HG02678 (cell line): ENCODE measurements around the gene FUZ.
"Not testable (repeated sequence)": the region's sequence is repeated elsewhere in the genome, so short reads cannot be mapped to it uniquely, and the experiment has no call there.

Source experiments
- ATAC-seq: cut with Tn5 transposase; IDR thresholded peaks from one replicate; pipeline ENCODE4 v1.9.1; 2021; ENCODE audit warnings: mild to moderate bottlenecking, moderate library complexity; ENCODE audit not compliant: unreplicated experiment

FUZ gene

DNA sequence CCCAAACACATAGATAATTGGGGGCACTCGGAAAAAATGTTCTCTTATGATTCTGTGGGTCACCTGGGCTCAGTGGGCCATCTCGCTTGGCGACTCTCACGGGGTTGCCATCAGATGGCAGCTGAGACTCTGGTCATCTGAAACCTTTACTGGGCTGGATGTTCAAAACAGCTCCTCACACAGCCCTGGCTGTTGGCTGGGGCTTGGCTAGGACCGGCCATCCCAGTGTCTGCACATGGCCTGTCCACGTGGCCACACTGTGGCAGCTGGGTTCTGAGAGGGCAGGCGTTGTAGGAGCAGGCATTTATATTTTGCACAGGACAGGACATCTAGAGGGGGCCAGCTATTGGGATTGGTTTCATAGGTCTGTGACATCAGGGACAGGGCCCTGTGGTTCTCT, 20.5 kb upstream of the FUZ start:
- no peak for ATAC-seq

DNA sequence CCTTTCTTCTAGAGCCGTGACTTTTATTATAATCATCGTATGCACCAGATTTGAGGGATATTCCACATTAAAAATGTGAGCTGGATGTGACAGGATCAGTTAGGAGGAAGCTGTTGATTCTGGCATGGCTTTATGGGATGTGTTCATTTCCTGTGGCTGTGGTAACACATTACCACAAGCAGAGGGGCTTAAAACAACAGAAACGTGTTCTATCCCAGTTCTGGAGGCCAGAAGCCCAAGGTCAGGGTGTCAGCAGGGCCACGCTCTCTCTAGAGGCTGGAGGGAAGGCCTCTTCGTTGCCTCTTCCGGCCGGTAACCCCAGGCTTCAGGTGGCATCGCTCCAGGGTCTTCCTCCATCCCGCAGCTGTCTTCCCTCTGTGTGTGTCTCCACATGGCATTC, 19.5 kb upstream of the FUZ start:
- no peak for ATAC-seq

DNA sequence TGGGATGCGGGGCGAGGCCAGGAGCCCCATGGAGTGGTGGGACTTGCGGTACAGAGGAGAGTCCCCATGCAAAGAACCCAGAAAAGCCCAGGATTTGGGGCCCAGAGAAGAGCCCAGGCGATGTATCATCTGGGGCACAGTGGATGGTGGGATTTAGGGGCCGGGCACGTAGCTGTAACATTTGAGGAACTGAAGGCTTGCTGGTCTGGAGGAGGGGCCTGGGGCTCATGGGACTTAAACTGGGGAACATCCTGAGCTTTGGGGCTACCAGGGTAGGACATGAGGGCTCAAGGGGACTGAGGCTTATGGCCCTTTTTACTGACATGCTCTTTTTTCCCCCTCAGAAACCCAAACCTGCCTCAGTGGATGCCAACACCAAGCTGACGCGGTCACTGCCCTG, 18.5 kb upstream of the FUZ start:
- no peak for ATAC-seq

DNA sequence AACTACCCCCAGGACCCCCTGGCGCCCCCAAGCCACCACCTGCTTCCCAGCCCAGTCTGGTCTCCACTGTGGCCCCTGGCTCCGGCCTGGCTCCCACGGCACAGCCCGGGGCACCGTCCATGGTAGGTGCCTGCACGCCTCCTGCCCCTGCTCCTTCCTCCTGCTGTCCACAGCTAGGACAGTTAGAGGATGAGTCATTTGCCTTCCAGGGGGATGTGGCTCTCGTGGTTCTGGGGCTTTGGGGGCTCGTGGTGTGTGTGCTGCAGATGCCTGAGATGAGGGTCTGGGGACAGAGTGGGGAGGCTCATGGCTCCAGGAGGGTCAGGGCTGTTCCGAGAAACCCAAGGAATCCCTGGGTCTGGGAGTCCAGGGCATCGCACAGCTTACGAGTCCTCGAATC, 17.7 kb upstream of the FUZ start:
- no peak for ATAC-seq

DNA sequence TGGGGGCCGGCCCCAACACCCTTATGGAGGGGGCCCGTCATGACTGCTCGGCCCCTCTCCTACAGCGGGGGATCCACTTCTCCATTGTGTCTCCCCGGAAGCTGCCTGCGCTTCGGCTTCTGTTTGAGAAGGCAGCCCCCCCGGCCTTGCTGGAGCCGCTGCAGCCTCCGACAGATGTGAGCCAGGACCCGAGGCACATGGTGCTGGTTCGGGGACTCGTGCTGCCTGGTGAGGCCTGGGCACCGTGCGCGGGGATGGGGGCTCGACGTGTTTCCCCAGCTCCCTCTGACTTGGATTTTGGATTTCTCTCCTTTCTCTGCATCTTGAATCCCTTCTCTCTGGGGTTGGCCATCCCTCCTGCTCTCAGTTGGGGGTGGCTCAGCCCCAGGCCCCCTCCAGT, 16.6 kb upstream of the FUZ start:
- no peak for ATAC-seq

DNA sequence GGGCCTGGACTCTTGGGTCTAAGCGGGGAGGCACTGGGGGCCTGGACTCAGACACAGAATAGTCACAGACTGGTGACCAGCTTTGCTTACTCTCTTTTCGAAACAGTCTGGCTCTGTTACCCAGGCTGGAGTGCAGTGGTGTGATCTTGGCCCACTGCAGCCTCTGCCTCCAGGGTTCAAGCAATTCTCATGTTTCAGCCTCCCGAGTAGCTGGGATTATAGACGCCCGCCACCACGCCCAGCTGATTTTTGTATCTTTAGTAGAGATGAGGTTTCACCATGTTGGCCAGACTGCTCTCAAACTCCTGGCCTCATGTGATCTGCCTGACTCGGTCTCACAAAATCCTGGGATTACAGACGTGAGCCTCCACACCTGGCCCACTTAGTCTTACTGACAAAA, 16.1 kb upstream of the FUZ start:
- no peak for ATAC-seq

DNA sequence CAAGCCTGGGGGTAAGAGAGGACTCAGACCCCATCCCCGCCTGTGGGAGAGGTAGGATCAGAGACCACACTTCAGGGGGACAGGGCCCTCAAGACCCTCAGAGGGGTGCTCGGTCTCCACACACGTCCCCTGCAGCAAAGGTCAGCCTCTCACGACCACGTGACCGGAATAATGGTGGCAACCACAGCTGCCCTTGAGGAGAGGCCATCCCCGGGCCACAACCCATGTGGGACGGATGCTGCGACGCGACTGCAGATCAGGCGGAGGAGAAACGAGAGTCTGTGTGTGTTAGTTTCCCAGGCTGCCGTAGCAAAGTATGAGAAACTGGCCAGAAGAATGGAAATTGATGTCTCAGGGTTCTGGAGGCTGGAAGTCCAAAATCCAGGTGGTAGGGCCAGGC, 13.9 kb upstream of the FUZ start:
- no peak for ATAC-seq

DNA sequence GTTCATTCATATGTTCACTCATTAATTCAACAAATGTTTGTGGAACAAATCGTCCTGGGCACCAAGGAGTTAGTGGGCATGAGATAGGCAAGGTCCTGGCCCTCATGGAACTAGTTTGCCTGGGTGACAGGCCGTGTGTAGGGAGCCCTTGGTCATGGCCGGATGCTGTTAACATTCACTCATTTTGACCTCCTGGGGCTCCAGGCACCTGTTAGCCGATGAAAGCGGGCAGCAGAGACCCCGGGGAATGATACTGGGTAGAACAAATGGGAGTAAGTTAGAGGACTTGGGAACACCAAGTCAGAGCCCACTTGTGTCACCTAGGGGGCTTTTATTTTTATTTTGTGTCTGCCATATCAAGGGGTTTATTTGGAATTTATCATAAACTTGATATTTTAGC, 11.6 kb upstream of the FUZ start:
- ATAC-seq, result no peak

DNA sequence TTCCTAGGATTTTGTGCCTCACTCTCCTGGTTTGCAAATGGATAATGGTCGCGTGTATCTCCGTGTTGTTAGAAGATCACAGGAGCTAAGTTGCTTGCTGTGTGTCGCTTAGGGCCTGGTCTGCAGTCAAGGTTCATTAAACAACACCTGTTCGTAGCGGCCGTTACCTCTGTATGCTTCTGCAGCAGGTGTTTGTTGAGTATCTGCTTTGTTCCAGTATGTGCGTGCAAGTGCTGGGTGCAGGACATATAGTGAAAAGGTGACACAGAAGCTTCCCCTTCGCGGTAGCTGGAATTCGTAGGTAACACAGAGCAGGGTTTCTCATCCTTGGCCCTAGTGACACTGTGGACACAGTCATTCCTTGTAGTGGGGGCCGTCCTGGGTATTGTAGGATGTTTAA, 10.4 kb upstream of the FUZ start:
- no peak for ATAC-seq

DNA sequence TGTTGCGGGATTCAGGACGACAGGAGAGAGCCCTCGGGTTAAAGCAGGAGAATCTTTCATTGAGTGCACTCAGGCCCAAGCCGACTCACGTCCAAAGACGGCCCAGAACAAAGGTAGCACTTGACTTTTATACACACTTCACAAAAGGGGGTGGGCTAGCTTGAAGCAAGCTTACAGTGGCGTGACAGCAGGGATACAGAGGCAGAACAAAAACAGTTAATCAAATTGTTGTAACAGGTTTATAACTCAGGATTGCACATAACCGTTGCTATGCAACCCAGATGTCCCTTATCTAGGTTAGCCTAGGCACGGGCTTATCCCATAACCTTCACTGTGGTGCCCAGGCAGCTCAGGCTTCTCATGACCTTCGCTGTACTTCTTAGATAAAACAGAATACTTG, 7.0 kb upstream of the FUZ start:
- no peak for ATAC-seq

DNA sequence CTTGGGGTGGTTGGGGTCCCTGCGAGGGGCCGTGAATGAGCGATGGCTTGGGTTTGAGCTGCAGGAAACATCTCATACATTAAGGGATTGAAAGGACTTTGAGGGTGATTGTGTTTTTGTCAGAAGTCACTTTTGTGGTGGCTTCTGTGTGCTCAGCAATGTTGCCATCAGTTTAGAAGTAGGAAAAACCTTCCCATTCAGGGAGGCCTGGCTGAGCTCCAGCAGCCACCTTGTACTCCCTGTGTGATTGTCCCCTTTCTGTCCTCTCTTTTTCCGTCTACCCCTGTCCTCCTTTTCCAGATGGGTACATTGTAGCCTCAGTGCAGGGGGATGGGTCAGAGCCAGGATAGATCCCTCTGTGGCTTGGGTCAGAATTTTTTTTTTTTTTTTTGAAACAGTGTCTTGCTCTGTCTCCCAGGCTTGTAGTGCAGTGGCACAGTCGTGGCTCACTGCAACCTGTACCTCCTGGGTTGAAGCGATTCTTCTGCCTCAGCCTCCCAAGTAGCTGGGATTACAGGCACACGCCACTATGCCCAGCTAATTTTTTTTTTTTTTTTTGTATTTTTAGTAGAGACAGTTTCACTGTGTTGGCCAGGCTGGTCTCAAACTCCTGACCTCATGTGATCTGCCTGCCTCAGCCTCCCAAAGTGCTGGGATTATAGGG, 6.5 kb upstream of the FUZ start:
- not testable (repeated sequence) for ATAC-seq

DNA sequence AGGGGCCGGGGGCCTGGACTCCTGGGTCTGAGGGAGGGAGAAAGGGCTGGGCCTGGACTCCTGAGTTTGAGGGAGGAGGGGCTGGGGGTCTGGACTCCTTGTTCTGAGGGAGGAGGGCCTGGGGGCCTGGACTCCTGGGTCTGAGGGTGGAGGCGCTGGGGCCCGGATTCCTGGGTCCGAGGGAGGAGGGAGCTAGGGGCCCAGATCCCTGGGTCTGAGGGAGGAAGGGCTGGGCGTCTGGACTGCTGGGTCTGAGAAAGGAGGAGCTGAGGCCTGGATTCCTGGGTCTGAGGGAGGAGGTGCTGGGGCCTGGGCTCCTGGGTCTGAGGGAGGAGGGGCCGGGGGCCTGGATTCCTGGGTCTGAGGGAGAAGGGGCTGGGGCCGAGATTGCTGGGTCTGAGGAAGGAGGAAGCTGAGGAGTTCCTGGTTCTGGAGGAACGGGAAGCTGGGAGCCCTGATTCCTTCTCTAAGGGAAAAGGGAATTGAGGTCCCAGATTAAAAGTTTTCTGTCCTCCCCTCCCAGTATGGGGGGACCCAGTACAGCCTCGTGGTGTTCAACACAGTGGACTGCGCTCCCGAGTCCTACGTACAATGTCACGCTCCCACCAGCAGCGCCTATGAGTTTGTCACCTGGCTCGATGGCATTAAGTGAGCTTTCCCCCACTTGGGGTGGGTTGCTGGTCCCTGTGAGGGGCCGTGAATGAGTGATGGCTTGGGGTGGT, 5.7 kb upstream of the FUZ start:
- ATAC-seq, result no peak

DNA sequence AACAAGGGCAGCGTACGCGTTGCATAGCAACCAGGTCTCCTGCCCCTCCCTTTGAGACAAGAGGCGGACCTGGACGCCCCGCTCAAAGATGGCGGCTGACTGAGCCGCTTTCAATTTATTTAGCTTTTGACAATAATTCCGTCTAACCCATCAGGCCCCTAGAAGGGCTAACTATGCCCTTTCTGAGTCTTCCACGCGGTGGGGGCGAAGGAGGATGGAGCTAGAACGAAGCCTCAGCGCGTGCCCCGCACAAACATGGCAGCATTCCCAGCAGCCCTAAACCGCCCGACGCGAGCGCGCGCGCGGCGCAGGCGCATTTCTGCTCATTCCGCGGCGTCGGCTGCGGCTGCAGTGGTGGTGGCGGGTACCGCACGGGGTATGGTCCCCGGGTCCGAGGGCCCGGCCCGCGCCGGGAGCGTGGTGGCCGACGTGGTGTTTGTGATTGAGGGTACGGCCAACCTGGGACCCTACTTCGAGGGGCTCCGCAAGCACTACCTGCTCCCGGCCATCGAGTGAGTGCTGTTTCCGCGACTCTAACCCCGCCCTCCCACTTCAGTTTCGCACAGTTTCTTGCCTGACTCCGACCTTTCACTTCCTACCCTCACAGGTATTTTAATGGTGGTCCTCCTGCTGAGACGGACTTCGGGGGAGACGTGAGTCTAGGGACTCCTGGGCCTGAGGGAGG, 5.0 kb upstream of the FUZ start, which contains the start of gene MED25:
Gene MED25, plus strand, starts transcription at position 326 of the 685 bp plus-strand sequence. Its CDS starts 53 bp downstream, at position 379.
- ATAC-seq, result peak; percentile 70

DNA sequence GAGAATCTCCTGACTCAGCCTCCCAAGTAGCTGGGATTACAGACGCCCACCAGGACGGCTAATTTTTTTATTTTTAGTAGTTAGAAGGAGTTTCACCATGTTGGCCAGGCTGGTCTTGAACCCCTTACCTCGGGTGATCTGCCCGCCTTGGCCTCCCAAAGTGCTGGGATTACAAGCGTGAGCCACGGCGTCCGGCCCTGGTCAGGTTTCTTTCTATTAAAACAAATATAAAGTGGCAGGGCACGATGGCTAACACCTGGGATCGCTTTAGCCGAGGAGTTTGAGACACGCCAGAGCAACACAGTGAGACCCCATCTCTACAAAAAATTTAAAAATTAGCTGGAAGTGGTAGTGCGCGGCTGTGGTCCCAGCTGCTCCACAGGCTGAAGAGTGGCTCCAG, 3.5 kb upstream of the FUZ start:
- ATAC-seq, result no peak

DNA sequence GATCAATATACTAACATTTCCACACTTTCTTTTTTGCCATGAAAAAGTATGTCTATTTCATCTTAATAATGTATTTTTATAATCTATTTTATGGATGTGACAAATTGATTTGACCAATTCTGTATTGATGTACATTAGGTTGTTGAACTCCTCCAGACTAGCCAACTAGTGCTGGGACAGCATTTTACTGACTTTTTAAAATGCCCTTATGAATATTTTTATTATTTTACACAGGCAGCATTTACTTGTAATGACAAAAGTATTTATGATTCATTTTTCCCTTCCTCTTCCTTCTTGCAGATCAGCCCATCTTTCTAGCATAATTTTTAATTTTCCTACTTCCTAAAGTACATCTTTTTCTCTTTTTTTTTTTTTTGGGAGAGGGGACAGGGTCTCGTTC, 918 bp upstream of the FUZ start:
- no peak for ATAC-seq

DNA sequence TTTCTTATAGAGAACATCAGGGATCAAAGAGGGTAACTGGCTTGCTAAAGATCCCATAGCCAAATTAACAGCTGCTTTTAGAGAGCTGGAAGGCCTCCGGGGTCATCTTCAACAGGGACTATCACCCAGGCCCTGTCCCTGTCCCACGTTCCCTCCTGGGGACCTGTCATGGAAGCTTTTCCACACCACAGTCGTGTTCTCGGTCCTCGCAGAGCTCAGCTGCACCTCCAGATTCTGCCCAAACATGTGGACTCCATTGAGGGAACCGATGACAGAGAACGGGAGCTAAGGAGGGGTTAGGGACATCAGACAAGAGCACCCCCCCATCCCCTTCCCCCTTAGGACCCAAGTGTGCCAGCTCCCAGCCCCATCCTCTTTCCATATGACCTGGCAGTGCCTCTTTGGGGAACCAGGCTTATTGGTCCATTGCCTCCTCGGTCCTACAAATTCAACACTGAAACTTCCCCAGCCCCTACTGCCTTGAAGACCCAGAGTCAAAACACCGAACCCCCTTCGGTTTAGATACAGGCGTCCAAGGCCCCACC, 568 bp downstream of the FUZ start:
- ATAC-seq, result no peak

DNA sequence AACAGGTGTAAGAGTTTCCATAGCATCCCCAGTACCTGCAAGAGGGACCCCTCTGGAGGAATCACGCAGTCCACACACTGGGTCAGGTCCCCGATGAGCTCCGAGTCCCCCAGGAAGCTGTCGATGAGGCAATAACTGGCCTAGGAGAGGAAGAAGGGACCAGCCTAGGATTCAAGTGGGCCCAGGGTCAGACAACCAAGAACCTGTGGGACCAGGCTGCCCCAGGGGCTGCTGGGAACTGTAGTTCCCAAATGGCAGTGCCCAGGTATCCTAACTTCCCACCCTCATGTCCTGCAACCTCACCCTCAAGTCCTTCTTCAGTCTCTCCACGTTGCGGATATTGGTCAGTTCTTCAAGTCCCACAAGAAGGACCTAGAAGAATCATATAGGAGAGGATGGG, 1.8 kb downstream of the FUZ start:
- no peak for ATAC-seq

DNA sequence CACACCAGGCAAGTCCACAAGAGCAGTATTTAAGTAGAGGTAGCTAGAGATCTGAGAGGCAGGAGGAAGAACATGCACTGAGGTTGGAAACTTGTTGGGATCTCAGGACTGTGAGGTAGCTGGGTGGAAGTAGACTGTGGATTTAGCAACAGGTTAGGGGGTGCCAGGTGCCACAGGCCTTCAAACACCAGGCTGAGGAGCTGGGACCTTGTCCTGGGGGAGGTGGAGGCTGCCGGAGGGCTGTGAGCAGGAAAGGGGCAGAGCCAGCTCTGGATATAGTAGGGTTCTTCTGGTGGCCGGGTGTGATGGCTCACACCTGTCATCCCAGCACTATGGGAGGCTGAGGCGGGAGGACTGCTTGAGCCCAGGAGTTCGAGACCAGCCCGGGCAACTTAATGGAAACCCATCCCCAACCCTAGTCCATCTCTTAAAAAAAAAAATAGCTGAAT, 3.1 kb downstream of the FUZ start:
- no peak for ATAC-seq

DNA sequence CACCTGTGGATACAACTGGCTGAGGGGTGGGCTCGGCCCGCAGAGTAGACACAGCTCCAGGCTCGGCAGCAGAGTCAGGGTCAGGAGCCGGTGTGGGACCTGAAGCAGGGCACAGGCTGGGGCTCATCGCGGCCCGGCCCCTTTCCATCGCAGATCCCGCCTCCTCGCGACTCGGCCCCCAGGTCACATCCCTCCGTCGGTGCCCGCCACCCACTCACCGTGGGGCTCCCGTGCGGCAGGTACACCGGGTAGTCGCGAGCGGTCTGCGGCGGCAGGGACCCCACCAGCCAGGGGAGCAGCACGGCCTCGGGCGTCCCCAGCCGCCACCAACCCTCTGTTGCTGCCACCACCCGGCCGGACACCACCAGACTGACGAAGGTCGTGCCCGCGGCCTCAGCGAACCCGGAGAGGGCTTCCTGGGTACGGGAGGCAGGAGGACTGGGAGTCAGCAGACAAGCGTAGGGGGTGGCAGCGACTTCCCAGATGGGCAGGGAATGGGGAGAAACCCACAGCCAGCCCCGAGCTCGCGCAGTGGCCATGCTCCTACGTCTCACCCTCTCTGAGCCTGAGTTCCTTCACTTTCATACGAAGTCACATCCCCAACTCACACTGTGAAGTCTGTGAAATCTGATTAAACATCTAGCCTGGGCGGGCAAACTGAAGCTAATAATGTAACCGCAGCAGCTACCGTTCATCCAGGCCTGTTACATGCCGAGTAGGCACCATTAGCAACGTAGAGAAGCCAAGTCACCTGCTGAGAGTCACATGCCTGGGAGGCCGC, 3.7 kb downstream of the FUZ start:
- ATAC-seq, result no peak

DNA sequence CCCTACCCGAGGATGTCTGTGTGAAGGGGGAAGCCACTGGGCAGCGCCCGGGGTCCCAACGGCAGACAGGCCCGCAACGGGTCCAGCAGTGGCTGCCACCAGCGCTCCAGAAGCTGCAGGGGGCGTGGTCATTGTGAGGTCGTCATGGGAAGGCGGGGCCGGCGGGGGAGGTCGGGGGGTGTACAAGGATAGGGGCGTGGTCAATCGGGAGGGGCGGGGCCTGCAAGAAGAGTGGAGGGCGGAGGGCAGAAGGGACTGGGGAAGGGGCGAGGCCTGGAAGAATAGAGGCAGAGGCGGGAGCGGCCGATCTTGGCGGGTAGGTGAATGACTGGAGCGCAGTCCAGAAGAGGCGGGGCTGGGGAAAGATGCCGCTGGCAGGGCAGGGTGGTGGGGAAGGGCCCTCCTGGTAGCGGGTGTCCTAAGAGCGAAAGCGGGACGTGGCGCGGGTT, 4.4 kb downstream of the FUZ start:
- no peak for ATAC-seq
